ENCODE measurements around the gene SAMD1.

Gene SAMD1

DNA sequence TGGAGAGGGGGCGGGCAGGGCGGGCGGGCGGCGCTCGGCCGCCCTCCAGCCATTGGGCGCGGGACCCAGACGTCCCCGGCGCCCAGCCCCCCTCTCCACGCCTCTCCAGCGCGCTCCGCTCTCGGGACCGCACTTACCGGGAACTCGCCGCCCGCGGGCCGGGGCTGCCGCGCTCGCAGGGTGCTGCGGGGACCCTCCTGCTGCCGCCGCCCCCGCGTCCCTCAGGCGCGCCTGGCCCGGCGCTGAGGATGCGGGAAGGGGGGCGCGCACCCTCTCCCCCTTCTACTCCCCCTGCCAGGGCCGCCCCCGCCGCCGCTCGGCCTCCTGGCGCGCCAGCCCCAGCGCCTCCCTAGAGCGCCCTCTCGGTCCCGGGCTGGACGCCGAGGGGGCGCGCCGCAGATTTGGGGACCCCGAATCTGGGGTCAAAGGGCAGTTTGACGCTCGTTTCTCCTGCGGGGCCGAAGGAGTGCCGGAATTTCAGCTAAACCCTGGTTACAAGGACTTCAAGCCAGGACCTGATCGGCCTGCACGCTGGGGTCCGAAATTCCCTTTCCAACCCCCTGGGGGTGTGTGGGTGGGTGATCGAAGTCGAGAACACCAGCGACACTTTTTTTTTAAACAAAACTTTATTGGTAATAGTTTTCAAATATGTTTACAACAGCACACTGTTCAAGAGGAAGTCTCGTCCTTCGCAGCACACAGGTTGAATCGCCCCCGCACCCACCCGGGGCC lies 696 bp upstream of the SAMD1 start:
- TF ChIP-seq, protein P1, sequence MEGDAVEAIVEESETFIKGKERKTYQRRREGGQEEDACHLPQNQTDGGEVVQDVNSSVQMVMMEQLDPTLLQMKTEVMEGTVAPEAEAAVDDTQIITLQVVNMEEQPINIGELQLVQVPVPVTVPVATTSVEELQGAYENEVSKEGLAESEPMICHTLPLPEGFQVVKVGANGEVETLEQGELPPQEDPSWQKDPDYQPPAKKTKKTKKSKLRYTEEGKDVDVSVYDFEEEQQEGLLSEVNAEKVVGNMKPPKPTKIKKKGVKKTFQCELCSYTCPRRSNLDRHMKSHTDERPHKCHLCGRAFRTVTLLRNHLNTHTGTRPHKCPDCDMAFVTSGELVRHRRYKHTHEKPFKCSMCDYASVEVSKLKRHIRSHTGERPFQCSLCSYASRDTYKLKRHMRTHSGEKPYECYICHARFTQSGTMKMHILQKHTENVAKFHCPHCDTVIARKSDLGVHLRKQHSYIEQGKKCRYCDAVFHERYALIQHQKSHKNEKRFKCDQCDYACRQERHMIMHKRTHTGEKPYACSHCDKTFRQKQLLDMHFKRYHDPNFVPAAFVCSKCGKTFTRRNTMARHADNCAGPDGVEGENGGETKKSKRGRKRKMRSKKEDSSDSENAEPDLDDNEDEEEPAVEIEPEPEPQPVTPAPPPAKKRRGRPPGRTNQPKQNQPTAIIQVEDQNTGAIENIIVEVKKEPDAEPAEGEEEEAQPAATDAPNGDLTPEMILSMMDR (IDR thresholded peaks at IDR 0.05; ENCODE audit: low read depth, low read length, missing control alignments) = peak; percentile 18
- H3K4me3 ChIP-seq (ENCODE audit: low read depth, low read length) = peak overlapping the region; percentile 94
- DNase-seq (ENCODE audit: low read depth) = no peak

DNA sequence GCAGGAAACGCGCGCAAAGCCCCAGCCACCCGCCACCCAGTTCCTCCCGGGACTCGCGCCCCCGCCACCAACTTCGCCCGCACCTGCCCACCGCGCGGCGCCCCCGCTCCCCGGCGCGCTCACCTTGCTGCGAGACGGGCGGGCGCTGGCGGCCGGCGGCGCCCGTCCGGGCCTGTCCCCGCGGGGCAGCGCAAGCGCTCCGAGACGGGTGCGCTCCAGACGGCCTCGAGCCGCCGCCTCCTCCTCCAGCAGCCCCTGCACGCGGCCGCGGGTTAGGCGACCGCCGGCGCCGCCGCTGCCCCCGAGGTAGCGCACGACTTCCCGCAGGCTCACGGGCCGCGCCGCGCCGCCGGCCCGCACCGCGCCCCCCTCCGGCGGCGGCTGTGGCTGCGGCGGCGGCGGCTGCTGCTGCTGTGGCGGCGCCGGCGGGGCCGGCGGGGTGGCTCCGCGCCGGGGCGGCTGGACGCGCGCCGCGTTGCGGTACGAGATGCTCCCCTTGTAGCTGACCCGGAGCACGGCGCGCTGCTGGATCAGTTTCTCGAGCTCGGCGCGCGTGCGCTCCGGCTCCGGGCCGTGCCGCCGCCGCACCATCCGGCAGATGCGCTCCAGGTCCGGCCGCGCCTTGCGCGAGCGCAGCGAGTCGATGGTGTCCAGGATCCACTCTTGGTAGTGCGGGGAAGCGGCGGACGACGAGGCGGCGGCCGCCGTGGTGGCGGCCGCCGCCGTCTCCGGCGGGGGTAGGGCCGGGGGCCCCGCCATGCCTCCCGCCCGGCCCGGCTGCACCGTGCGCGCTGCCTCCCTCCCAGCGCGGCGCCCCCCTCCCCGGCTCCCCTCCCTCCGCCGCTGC lies 666 bp downstream of the SAMD1 start:
- TF ChIP-seq, protein P1 (IDR thresholded peaks at IDR 0.05; ENCODE audit: low read depth, low read length, missing control alignments) = peak; percentile 6
- peak overlapping the region; percentile 62 for H3K4me3 ChIP-seq (ENCODE audit: low read depth, low read length)
- no peak for DNase-seq (ENCODE audit: low read depth)

DNA sequence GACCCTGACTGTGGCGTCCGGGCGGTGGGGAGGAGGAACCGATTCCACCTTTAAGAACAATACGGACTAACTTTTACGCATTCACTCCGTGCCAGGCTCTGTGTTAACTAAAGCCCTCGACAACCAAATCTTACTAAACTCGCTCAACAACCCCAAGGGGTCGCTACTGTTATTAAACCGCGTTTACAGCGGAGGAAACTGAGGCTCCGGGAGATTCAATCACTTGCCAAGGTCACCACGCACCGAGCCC lies 1.2 kb downstream of the SAMD1 start:
- H3K4me3 ChIP-seq (ENCODE audit: low read depth, low read length) = peak overlapping the region; percentile 62
- TF ChIP-seq, protein P1 (IDR thresholded peaks at IDR 0.05; ENCODE audit: low read depth, low read length, missing control alignments) = peak; percentile 31
- no peak for DNase-seq (ENCODE audit: low read depth)

DNA sequence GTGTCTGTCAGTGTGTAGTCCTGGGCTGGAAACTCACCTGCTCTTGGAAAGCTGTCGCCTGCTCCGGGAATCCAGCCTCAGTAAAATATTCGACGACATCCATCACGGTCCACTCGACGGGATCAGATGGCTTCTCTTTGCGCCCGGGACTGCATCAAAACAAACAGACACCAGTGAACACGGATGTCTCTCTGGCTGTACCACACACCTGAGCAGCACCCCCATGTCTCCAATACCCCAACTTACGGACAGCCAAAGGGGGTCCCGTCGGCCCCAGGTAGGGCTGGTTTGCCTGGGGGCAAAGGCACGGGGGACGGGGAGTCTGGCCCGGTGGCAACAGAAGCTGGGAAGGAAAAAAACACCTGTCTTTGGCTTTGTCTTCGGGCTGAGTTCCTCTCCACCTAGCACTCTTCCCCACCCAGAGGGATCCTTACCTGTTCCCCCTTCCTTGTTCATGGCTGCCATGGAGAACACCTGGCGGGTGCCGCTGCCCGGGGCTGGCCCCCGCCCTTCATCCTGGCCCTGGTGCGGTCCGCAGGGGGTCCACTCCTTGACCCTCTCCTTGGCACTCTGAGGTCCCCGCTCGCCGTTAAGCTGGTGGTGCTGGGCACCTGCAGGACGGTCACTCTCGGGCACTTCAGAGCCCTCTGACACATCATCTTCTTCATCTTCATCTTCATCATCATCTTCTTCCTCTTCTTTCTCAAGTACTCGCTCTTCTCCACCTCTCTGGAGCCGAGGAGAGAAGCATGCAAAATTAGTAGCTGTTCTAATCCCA lies 1.7 kb downstream of the SAMD1 start:
- TF ChIP-seq, protein P1 (IDR thresholded peaks at IDR 0.05; ENCODE audit: low read depth, low read length, missing control alignments) = no peak
- H3K4me3 ChIP-seq (ENCODE audit: low read depth, low read length) = peak overlapping the region; percentile 62
- no peak for DNase-seq (ENCODE audit: low read depth)

DNA sequence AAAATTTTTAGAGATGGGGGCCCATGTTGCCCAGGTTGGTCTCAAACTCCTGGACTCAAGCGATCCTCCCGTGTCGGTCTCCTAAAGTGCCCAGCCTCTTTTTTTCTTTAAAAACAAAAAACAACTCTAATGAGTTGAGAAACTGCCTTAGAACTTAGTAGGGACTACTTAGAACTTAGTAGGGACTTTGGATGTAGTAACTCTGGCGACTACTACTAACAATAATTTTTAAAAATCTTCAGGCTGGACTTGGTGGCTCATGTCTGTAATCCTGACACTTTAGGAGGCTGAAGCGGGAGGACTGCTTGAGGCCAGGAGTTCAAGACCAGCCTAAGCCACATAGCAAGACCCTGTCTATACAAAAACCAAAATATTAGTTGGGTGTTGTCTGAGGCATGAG lies 4.5 kb downstream of the SAMD1 start:
- TF ChIP-seq, protein P1 (IDR thresholded peaks at IDR 0.05; ENCODE audit: low read depth, low read length, missing control alignments) = no peak
- no peak overlapping the region for H3K4me3 ChIP-seq (ENCODE audit: low read depth, low read length)
- DNase-seq (ENCODE audit: low read depth) = no peak

DNA sequence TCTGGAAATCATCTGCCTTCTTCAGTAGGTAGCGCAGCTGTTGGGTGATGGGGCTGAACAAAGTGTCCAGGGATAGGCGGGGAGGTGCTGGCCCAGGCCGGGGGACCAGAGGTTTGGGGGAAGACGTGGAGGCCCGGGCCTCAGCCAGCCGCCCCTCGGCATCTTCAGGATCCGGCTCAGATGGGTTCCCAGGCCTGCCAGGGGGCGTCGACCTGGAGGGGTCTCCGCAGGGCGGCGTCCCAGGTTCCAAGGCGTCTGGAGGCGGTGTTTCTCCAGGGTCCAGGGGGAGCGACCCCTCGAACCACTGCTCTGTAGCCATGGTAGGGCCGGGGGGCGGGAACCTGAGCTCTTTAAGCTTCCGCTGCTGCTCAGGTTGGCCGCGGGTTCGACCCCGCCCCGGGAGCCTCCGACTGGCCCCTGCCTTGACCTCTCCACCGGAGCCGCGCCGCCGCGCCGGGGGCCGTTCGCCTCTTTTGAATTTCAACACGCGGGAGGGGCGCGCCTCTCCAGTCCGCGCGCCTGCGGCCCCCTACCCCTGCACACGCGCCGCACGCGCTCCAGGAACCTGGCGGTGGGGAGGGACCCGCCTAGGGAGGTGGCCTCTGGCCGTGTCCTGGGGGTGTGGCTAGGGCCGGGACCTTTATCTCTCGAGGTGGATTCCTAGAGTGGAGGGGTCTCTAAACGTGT lies 5.1 kb downstream of the SAMD1 start, which contains the start of gene C19orf67:
Gene C19orf67, minus strand, starts transcription at position 475 of the 687 bp plus-strand sequence. Its CDS starts 156 bp downstream, at position 319.
- H3K4me3 ChIP-seq (ENCODE audit: low read depth, low read length) = no peak within 1 kb of the TSS
- DNase-seq (ENCODE audit: low read depth) = no peak
- TF ChIP-seq, protein P1 (IDR thresholded peaks at IDR 0.05; ENCODE audit: low read depth, low read length, missing control alignments) = no peak
